HuH-7.5 (cell line): ENCODE results near the gene HSPBAP1.
"Not testable (repeated sequence)": the region's sequence is repeated elsewhere in the genome, so short reads cannot be mapped to it uniquely, and the experiment has no call there.

Experiments used
- DNase-seq: peaks from one replicate; pipeline ENCODE4 v3.0.0; 2011; ENCODE audit warnings: low spot score

Gene HSPBAP1

DNA sequence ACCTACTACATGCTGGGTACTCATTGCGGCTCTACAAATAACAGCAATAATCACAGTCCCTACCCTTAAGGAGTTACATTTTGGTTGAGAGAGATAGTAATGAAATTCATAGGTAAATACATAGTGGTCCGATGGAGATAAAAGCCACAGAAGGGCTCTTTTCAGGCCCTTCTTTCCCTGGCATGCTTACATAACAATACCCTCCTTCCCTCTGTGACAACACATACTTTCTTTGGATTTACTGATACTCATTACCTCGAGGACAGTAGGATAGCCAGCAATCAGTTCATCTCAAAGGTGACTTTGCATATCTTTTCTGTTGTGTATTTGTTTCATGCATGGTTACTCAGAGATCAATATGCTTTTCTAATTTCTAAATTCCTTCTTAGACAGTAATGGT lies 54.5 kb downstream of the HSPBAP1 start:
- DNase-seq: no peak

DNA sequence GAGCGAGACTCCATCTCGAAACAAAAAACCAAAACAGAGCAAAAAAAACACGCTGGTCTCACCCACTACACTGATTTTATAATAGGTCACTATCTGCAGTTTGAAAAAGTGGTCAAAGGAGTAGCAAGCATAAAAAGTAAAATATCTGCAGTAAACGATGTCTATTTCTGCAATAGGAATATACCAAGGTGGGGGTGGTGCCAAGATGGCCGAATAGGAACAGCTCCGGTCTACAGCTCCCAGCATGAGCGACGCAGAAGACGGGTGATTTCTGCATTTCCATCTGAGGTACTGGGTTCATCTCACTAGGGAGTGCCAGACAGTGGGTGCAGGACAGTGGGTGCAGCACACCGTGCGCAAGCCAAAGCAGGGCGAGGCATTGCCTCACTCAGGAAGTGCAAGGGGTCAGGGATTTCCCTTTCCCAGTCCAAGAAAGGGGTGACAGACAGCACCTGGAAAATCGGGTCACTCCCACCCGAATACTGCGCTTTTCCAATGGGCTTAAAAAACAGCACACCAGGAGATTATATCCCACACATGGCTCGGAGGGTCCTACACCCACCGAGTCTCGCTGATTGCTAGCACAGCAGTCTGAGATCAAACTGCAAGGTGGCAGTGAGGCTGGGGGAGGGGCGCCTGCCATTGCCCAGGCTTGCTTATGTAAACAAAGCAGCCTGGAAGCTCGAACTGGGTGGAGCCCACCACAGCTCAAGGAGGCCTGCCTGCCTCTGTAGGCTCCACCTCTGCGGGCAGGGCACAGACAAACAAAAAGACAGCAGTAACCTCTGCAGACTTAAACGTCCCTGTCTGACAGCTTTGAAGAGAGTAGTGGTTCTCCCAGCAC lies 60.7 kb downstream of the HSPBAP1 start:
- not testable (repeated sequence) for DNase-seq

DNA sequence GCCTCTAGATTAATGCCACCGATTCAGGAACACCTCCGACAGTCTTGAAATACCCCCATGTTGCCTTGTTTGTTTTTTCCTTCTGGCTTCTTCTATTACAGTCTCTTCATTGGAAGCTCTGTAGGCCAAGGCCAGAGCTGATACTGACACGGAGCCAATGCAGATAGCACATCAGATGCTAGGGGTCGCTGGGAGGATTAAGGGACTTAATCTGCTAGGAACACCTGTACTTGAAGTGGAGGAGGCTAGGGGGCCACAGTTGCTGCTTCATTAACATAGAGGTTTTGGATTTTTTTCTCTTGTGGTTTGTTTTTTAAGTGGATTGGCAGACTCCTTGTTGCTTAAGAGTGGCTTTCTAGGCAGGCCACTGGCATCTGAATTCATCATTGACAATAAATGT lies 63.4 kb downstream of the HSPBAP1 start:
- DNase-seq: no peak

DNA sequence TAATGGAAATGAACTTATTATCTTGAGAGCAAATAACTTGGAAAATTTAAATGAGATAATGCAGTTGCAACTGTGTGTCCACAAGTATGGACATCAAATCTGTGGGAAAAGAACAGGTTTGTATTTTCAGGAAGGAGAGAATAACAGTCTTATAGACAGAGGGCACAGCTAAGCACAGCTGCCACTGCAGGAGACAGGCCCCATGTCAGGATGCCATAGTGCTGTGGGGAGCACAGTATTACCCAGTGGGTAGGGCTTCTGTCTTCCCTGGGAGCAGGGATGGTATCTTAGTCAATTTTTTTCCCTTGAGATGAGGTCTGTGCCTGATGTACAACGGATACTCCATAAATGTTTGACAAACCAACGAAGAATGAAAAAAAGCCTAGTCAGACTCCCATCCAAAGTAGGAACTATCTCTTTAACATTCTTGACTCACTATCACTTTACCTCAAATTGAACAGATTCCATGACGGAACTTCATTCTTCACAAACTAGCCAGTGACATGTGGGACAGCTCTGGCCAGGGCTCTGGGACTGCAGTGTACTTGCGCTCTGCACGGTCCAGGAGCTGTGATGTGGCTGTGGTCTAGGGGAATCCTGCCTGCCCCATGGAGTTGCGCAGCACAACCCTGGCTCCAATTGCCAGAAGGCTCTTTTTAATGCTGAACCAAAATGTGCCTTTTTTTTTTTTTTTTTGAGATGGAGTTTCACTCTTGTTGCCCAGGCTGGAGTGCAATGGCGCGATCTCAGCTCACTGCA lies 64.7 kb downstream of the HSPBAP1 start:
- DNase-seq: no peak

DNA sequence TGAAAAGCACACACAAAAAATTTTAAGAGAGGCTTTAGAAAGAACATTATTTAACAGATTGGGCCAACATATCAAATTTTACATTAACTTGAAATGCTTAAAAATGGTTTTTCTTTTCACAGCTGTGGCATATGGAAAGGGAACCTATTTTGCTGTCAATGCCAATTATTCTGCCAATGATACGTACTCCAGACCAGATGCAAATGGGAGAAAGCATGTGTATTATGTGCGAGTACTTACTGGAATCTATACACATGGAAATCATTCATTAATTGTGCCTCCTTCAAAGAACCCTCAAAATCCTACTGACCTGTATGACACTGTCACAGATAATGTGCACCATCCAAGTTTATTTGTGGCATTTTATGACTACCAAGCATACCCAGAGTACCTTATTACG lies 65.4 kb downstream of the HSPBAP1 start:
- DNase-seq: no peak

DNA sequence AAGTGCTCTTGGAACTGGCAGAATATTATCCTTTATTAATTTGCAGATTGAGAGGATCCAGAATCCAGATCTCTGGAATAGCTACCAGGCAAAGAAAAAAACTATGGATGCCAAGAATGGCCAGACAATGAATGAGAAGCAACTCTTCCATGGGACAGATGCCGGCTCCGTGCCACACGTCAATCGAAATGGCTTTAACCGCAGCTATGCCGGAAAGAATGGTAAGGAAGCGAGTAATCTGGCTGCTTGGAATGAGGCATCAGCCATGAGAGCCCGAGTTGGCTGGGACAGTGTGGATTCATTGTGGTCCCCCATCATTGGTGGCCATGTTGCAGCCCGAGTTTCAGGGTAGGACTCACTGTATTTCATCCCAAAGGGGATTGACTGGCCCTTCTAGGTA lies 65.9 kb downstream of the HSPBAP1 start:
- DNase-seq: no peak

DNA sequence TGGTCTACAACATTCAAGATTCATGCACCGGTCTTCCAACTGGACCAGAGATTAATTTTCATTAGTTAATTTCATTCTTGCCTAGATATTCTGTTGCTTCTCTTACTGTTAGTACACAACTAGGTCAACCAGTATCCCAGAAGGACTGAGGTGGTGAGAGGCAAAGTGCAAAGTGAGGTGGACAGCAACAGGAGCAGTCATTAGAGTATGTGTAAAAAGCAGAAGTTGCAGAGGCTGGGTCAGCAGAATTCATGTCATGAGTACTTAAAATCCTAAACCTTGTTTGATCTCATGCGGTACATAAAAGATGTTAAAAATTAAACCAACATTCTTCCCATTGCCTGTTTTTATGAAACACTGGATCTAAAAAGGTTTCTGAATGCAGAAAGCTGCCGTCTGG lies 66.3 kb downstream of the HSPBAP1 start:
- no peak for DNase-seq

DNA sequence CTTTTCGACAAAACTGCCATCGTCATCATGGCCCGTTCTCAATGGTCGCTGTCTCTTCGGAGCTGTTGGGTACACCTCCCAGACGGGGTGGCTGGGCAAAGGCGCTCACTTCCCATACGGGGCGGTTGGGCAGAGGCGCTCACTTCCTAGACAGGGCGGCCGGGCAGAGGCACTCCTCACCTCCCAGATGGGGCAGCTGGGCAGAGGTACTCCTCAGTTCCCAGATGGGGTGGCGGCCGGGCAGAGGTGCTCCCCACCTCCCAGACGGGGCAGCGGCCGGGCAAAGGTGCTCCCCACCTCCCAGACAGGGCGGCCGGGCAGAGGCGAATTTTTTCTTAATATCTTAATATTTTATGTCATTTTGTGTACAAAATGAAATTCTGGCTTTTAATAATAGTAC lies 68.5 kb downstream of the HSPBAP1 start:
- DNase-seq: no peak

DNA sequence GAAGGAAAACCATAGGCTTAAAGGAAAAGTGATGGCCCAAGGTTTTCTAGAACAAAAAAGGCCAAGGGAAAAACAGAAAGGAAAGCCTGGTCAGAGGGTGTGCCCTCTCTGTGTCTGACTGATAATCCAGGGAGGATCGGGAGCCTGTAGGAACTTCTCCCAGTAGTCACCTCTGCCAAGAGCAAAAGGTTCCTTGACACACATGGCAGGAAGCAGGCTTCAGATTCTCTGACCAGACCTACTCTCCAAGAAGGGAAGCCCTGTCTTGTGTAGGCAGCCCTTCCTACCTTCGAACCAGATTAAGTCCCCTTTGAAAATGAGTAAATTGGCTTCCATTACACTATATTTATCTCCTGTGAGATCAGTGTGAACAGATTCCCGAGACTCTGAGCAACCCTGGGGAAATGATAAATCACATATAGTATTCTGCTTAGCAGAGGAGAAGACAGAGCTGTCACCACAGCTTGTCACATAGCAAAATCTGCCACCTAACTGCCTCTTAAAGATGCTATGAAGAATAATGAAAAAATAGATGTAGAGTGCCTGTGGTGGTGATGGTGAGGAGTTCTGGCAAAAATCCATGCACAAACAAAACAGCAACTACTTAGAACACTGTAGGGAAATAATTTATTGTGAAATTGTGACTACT lies 74.2 kb downstream of the HSPBAP1 start:
- no peak for DNase-seq

DNA sequence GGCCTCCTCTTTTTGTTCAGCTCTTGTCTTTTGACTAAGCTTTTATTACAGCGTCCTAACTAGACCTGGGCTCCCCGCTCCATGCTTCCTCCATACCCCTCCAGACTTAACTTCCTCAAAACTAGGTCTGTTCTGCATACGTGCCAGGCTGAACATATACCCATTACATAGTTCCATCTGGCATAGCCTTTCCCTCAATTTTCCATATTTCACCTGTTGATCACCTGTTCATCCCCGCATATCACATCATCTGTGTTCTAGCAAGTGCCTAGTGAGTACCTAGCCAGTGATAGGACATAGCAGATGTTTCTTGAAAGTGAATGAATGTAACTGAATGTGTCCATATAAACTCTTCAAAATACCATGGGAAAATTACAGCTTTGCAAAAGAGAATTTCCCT lies 77.0 kb downstream of the HSPBAP1 start:
- no peak for DNase-seq

DNA sequence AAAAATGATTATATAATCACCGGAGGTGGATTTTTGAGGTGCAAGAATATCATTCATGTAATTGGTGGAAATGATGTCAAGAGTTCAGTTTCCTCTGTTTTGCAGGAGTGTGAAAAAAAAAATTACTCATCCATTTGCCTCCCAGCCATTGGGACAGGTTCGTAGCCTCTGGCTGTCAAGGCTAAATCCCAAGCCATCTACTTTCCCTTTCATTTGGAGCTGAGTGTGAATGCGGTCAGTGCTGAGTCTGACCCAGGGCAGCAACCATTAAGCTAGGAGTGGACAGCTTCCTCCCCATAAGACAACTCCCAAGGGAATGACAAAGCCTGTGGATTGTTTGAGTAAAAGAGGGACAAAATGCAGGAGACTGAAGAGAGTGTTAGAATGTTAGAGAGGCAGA lies 79.4 kb downstream of the HSPBAP1 start:
- DNase-seq: no peak

DNA sequence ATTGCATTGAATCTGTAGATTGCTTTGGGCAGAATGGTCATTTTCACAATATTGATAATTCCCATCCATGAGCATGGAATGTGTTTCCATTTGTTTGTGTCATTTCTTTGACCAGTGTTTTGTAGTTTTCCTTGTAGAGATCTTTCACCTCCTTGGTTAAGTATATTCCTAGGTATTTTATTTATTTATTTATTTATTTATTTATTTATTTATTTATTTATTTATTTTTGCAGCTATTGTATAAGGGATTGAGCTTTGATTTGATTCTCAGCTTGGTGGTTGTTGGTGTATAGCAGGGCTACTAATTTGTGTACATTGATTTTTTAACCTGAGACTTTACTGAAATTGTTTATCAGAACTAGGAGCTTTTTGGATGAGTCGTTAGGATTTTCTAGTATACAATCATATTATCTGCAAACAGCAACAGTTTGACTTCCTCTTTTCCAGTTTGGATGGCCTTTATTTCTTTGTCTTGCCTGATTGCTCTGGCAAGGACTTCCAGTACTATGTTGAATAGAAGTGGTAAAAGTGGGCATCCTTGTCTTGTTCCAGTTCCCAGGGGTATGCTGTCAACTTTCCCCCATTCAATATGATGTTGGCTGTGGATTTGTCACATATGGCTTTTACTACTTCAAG lies 82.9 kb downstream of the HSPBAP1 start:
- DNase-seq: not testable (repeated sequence)

DNA sequence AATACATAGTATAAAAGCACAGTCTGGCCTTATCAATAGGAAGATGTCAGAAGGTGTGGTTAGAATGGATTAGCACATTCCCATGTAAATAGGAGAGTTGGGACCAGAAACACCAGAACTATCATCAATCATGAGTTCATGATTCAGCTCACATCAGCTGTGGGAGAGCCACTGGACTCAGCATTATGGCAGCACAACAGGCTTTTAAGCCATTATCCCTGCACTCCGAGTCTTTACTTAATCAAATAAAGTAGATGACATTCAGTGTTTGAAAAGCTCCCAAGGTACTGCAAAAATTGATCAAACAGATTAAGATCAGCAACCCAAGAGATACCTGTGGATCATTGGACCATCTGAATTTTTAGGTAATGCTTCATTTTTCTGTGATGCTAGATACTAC lies 88.3 kb downstream of the HSPBAP1 start:
- DNase-seq: no peak

DNA sequence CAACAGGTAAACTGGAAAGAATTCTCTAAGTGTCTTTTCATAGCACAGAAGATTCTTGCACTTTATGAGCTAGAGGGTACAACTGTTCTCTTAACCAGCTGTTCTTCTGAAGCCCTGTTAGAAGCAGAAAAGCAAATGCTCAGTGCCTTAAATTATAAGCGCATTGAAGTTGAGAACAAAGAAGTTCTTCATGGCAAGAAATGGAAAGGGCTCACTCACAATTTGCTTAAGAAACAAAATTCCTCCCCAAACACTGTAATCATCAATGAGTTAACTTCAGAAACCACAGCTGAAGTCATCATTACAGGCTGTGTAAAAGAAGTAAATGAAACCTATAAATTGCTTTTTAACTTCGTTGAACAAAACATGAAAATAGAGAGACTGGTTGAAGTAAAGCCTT lies 93.4 kb downstream of the HSPBAP1 start:
- no peak for DNase-seq

DNA sequence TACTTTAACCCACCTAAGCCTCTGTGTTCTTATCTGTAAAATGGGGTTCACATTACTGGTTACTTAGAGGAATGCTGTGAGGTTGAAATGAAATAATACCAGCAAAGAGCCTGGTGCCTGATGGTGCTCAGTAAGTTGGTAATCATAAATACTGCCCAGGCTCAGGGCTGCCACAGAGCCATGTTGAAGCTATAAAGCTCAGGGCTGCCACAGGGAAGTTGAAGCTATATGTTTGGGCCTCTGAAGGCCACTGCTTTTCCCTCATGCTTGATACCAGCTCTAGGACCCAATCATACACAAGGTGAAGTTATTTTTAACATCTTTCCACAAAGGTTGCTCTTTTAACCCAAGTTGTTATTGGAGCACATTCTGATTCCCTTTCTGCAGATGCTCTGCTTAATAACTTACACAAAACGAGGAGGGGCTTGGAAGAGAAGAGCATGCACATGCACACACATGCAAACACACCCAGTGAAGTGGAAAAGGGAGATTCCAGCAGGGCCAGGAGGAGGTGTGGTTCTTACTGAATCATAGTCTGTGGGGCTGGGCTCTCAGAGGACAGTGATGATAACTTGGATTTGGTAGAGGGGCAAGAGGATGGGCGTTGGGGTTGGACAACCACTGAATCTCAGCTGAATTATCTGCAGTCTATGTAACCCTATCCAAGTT lies 95.5 kb downstream of the HSPBAP1 start:
- DNase-seq: no peak

DNA sequence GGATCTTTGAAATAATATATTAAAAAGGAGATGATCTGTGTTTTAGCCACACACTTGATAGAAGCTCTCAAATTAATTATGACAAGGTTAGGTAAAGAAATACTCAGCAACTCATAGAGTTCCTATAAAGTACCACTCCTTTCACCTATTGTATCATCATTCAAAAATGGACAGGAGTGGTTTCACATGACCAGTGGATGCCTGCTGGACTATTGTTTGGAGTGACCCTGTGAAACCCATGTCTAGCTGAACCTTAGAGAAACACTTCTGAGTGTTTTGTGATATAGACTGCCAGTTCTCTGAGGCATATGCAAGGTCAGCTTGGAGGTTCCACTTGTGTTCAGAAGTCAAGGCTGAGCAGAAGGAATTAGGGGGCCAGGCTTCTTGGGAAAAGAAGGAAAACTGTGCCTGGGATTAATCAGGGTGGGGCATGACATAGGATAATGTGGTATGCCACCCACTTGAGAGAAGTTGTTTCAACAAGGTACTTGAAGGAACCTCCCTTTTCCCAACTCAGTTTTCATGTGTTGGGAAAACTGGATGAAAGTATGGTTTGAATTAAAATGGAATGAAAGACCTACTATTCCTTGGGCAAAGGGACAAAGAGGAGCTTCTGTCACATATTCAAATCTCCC lies 97.6 kb downstream of the HSPBAP1 start:
- DNase-seq: no peak

DNA sequence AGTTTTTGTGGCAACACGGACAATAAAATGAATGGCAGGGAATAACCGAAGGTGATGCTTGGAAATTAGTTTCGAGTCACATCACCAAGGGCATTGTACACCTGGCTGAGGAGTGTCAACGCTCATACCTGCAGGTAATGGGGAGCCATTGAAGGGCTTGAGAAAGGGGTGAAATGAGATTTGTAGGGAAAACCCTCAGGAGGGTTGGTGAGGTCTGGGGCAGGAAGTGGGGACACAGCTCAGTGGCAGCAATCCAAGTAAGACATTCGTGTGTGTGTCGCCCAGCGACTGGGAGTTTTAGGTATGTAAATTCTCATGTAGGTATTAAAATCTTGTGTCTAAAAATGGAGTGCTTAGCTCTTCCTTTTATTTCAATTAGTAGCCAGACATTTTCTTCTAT lies 98.7 kb downstream of the HSPBAP1 start:
- DNase-seq: no peak

DNA sequence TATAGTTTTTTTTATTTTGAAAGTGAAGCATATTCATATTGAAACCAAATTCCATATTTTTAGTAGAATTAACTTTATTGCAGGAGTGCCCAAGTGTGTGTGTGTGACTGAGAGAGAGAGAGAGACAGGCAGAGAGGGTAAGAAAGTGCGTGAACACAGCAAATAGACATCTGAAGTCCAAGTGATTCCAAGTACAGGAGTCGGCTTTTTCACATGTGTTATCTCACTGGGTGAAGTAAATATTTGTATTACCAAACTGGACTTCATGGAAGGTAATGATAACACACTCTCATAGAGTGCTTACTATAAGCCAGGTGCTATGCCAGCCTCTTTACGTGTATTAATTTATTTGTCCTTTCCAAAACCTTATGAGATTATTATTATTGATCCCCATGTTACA lies 101.0 kb downstream of the HSPBAP1 start:
- no peak for DNase-seq

DNA sequence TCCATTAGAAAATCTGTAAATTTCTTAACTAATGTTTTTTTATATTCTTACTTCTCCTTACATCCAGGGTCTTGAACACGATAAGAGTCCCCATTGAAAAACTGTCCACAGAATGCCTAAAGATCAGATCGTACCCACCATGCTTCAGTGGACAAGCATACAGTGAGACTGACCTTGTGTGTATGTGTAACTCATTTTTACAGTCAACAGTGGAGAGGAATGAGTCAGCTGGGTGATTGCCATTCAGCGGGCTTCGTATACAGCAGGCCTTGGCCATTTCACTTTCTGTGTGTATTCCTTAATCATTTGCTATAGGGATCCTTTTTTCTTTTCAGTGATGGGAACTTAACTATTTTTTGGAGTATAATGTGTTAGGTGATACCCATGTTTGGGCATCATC lies 102.4 kb downstream of the HSPBAP1 start:
- no peak for DNase-seq

DNA sequence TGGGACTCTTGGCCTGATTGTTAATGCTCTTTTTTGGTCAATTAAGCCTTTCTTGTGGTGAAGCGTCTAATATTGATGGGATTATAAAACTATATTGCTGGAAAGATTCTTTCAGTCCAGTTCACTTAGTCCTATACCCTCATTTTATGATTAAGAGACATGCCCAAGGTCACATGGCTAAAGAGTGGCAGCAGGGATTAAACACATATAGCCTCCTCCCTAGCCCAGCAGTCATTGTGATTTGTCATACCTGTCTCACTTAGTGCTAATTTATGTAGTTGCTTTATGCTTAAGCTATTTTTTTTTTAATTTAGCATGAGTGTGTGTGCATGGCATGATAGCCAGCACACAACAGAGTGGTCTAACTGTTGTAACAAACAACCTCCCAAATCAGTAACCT lies 103.5 kb downstream of the HSPBAP1 start:
- no peak for DNase-seq
